K562 (cell line): Measurements from ENCODE around the gene DYRK1A. TPM values are rescaled to one million over a fixed set of nuclear protein-coding genes. Genes with fewer than 3 reads are reported as not detected.

Experiments
- CHD2 ChIP-seq: IDR thresholded peaks from 2 replicates; pipeline ENCODE4 v1.6.1; 2011; ENCODE audit warnings: low read depth, low read length
- FOXM1 ChIP-seq, 2 experiments: fragments of 450-650 bp in 1 of 2; sonication (generic) in 1 of 2; formaldehyde crosslinking in 1 of 2; IDR thresholded peaks; 2 replicates each; pipeline versions ENCODE4 v1.6.1 to v1.9.0; 2017 to 2022; ENCODE audit warnings: low read depth in 2 of 2, mild to moderate bottlenecking in 2 of 2, missing genetic modification reagents in 1 of 2, moderate library complexity in 1 of 2
- FOXP1 ChIP-seq: sonication (generic); formaldehyde crosslinking; IDR thresholded peaks from 2 replicates; pipeline ENCODE4 v1.8.0; 2022; ENCODE audit warnings: mild to moderate bottlenecking, missing genetic modification reagents
- HDGF ChIP-seq: fragments of 450-650 bp; IDR thresholded peaks from 2 replicates; pipeline ENCODE4 v1.6.1; 2016
- KLF16 ChIP-seq: IDR thresholded peaks from 2 replicates; pipeline ENCODE4 v1.6.1; 2016; ENCODE audit warnings: antibody characterized with exemption
- MAFG ChIP-seq: fragments of 450-650 bp; conservative IDR thresholded peaks from 2 replicates; pipeline ENCODE4 v1.6.1; 2016; ENCODE audit warnings: missing genetic modification characterization, missing compliant biosample characterization
- MCM3 ChIP-seq: fragments of 450-650 bp; IDR thresholded peaks from 2 replicates; pipeline ENCODE4 v1.6.1; 2016
- NFYB ChIP-seq: IDR thresholded peaks from 2 replicates; pipeline ENCODE4 v1.6.1; 2011; ENCODE audit warnings: mild to moderate bottlenecking, moderate library complexity; ENCODE audit not compliant: insufficient read length; ENCODE audit errors: extremely low read depth
- PML ChIP-seq: IDR thresholded peaks from 2 replicates; pipeline ENCODE4 v1.6.1; 2012; ENCODE audit warnings: low read length, inconsistent platforms
- PYGO2 ChIP-seq: fragments of 450-650 bp; IDR thresholded peaks from 2 replicates; pipeline ENCODE4 v1.6.1; 2016; ENCODE audit warnings: mild to moderate bottlenecking, missing genetic modification characterization, moderate library complexity, missing compliant biosample characterization
- RFX5 ChIP-seq: IDR thresholded peaks from 2 replicates; pipeline ENCODE4 v1.6.1; 2011; ENCODE audit warnings: low read depth, mild to moderate bottlenecking, improper control_type of control experiment, low read length
- RFX7 ChIP-seq: fragments of 250-450 bp; sonication (Bioruptor Pico); IDR thresholded peaks from 2 replicates; pipeline ENCODE4 v1.5.1; 2021; ENCODE audit warnings: mild to moderate bottlenecking
- SMC3 ChIP-seq: conservative IDR thresholded peaks from 2 replicates; pipeline ENCODE4 v1.6.1; 2011; ENCODE audit warnings: low read depth, low read length, improper control_type of control experiment; ENCODE audit not compliant: insufficient read depth
- SNIP1 ChIP-seq: fragments of 450-650 bp; IDR thresholded peaks from 2 replicates; pipeline ENCODE4 v1.7.1; 2017; ENCODE audit warnings: low read depth, mild to moderate bottlenecking
- TAL1 ChIP-seq: fragments of 450-650 bp; IDR thresholded peaks from 2 replicates; pipeline ENCODE4 v1.6.1; 2016; ENCODE audit warnings: mild to moderate bottlenecking
- ZFP30 ChIP-seq: fragments of 250-450 bp; sonication (Bioruptor Pico); IDR thresholded peaks from 2 replicates; pipeline ENCODE4 v1.8.0; 2022; ENCODE audit warnings: moderate library complexity, mild to moderate bottlenecking, inconsistent platforms, borderline replicate concordance
- ZKSCAN3 ChIP-seq: fragments of 250-450 bp; sonication (Bioruptor Pico); IDR thresholded peaks from 2 replicates; pipeline ENCODE4 v1.4.0; 2020
- ZNF354B ChIP-seq: fragments of 250-450 bp; sonication (Bioruptor Pico); IDR thresholded peaks from 2 replicates; pipeline ENCODE4 v1.4.0; 2020
- polyA plus RNA-seq, 8 experiments: library from polyadenylated mRNA; depleted of rRNA in 4 of 8; stranded (reverse) in 5 of 8; unstranded in 3 of 8; fragments of >200 nt; fragmentation: Nextera tagmentation in 2 of 8; fragmentation: Illumina TruSeq in 1 of 8; extraction: Ambion mirVana in 2 of 8; extraction: Trizol in 1 of 8; gene quantifications; 2 replicates each; pipeline versions ENCODE4 v1.2.1 to v1.2.3, GENCODE V29; 2011 to 2014; ENCODE audit warnings: inconsistent platforms in 1 of 8, missing spikeins in 1 of 8
- total RNA-seq, 7 experiments: library from RNA; depleted of rRNA in 6 of 7; stranded (reverse); fragments of >200 nt in 6 of 7; fragmentation: Illumina TruSeq in 2 of 7; extraction: Trizol in 2 of 7; gene quantifications; 2 replicates each; pipeline versions ENCODE4 v1.2.1 to v1.2.3, GENCODE V29; 2011 to 2021; ENCODE audit warnings: low replicate concordance in 1 of 7
- TF ChIP-seq, protein P1 (sequence below), 2 experiments: fragments of 450-650 bp; conservative IDR thresholded peaks; 2 replicates each; pipeline ENCODE4 v1.6.1; 2017; ENCODE audit warnings: mild to moderate bottlenecking in 2 of 2, moderate library complexity in 2 of 2
- TF ChIP-seq, protein P2 (sequence below): fragments of 250-450 bp; sonication (Bioruptor Pico); IDR thresholded peaks from 2 replicates; pipeline ENCODE4 v1.9.0; 2021; ENCODE audit warnings: mild to moderate bottlenecking
- TF ChIP-seq, protein P3 (sequence below): fragments of 200-800 bp; sonication (Bioruptor generic); IDR thresholded peaks from 2 replicates; pipeline ENCODE4 v1.6.1; 2017; ENCODE audit warnings: missing genetic modification characterization, missing compliant biosample characterization
- TF ChIP-seq, protein P4 (sequence below): fragments of 250-450 bp; sonication (Bioruptor Pico); IDR thresholded peaks from 2 replicates; pipeline ENCODE4 v1.8.0; 2022; ENCODE audit warnings: moderate library complexity, mild to moderate bottlenecking, inconsistent platforms
- TF ChIP-seq, protein P5 (sequence below): fragments of 450-650 bp; formaldehyde crosslinking; IDR thresholded peaks from 2 replicates; pipeline ENCODE4 v1.4.0; 2022; ENCODE audit warnings: mild to moderate bottlenecking, moderate library complexity
- TF ChIP-seq, protein P6 (sequence below): fragments of 450-650 bp; IDR thresholded peaks from 2 replicates; pipeline ENCODE4 v1.6.1; 2016; ENCODE audit warnings: missing biosample characterization, missing genetic modification characterization

Gene DYRK1A
- total and polyA plus RNA-seq, 9 of the 15 experiments (the other 6 are each of a cell fraction or from before 2014, with no cell fraction given): 3.7 to 64.8 (median 42.3) TPM

DNA sequence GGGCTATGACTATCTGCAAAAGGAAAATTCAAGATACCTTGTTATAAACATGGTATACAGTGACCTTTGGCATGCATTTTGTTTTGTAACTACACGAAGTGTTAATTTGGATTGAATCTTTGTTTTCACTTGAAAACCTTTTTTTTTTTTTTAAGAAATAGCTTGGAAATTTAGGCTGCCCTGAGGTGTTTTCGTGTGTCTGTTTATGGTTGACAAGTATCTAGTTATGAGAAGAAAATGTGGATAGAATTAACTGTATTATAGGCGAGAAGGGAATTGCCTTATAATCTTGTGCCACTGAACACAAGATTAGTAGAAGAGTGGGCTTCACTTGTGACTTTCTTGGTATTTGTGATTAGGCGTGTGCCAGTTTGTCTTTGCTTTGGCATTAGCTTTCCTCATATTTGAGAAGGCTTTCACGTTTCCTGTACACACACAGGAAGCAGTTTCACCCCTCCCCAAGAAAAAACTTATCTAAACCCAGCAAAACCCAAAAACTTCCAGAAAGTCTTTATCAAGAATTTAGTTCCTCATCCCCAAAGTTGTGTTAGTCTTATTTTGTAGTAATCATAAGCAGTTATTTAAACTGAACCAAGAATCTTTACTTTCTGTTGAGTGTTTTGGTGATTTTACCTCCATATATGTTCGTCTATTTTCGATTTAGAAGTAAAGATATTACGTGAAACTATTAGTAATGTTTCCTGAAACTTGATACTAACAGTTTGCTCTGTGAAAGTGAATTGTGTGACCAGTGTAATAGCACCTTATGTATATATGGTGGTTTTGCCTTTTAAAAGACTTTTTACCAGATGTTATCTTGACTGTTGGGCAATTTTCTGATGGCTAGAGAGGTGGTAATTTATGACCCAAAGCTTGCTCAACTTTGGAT, 3.8 kb downstream of the DYRK1A start (continued):
- TF ChIP-seq MCM3 (no peak), ZFP30 (no peak), MAFG (tag) (no peak), ZNF354B (CRISPR knock-in tag) (no peak), NFYB (no peak), SMC3 (no peak), FOXP1 (CRISPR knock-in tag) (no peak), PML (peak; percentile 52; the same call in 1 of the 2 replicates), FOXM1 (IDR thresholded peaks at IDR 0.05; ENCODE audit: low read depth) (peak; percentile 45; the same call in 1 of the 2 replicates), FOXM1 (CRISPR knock-in tag; IDR thresholded peaks at IDR 0.05; ENCODE audit: low read depth) (no peak), TAL1 (peak; percentile 20; the same call in 1 of the 2 replicates), RFX5 (no peak), PYGO2 (tag) (no peak), SNIP1 (no peak), KLF16 (no peak), ZKSCAN3 (no peak), HDGF (no peak), CHD2 (no peak), RFX7 (CRISPR knock-in tag) (no peak)
- TF ChIP-seq, protein P1, sequence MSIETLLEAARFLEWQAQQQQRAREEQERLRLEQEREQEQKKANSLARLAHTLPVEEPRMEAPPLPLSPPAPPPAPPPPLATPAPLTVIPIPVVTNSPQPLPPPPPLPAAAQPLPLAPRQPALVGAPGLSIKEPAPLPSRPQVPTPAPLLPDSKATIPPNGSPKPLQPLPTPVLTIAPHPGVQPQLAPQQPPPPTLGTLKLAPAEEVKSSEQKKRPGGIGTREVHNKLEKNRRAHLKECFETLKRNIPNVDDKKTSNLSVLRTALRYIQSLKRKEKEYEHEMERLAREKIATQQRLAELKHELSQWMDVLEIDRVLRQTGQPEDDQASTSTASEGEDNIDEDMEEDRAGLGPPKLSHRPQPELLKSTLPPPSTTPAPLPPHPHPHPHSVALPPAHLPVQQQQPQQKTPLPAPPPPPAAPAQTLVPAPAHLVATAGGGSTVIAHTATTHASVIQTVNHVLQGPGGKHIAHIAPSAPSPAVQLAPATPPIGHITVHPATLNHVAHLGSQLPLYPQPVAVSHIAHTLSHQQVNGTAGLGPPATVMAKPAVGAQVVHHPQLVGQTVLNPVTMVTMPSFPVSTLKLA (conservative IDR thresholded peaks at IDR 0.05): peak; percentile 24 to 55; a peak in 3 of 4 replicates
- TF ChIP-seq, protein P2, sequence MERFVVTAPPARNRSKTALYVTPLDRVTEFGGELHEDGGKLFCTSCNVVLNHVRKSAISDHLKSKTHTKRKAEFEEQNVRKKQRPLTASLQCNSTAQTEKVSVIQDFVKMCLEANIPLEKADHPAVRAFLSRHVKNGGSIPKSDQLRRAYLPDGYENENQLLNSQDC (CRISPR knock-in tag): 0 out of 2 replicates have a peak, but pooled peaks have one; percentile 39
- TF ChIP-seq, protein P3, sequence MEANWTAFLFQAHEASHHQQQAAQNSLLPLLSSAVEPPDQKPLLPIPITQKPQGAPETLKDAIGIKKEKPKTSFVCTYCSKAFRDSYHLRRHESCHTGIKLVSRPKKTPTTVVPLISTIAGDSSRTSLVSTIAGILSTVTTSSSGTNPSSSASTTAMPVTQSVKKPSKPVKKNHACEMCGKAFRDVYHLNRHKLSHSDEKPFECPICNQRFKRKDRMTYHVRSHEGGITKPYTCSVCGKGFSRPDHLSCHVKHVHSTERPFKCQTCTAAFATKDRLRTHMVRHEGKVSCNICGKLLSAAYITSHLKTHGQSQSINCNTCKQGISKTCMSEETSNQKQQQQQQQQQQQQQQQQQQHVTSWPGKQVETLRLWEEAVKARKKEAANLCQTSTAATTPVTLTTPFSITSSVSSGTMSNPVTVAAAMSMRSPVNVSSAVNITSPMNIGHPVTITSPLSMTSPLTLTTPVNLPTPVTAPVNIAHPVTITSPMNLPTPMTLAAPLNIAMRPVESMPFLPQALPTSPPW (CRISPR knock-in tag): peak; percentile 73
- TF ChIP-seq, protein P4, sequence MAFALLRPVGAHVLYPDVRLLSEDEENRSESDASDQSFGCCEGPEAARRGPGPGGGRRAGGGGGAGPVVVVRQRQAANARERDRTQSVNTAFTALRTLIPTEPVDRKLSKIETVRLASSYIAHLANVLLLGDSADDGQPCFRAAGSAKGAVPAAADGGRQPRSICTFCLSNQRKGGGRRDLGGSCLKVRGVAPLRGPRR (CRISPR knock-in tag): no peak
- TF ChIP-seq, protein P5, sequence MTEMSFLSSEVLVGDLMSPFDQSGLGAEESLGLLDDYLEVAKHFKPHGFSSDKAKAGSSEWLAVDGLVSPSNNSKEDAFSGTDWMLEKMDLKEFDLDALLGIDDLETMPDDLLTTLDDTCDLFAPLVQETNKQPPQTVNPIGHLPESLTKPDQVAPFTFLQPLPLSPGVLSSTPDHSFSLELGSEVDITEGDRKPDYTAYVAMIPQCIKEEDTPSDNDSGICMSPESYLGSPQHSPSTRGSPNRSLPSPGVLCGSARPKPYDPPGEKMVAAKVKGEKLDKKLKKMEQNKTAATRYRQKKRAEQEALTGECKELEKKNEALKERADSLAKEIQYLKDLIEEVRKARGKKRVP: no peak
- TF ChIP-seq, protein P6, sequence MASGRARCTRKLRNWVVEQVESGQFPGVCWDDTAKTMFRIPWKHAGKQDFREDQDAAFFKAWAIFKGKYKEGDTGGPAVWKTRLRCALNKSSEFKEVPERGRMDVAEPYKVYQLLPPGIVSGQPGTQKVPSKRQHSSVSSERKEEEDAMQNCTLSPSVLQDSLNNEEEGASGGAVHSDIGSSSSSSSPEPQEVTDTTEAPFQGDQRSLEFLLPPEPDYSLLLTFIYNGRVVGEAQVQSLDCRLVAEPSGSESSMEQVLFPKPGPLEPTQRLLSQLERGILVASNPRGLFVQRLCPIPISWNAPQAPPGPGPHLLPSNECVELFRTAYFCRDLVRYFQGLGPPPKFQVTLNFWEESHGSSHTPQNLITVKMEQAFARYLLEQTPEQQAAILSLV: peak; percentile 92
